Breast epithelium (tissue), 4 donors: ENCODE results near the gene SLC25A48. TPM values are rescaled to one million over a fixed set of nuclear protein-coding genes. Genes with fewer than 3 reads are reported as not detected.
A peak's percentile ranks its signal among the peaks of the same experiment; 100 is the strongest.
"Not testable (repeated sequence)": the region's sequence is repeated elsewhere in the genome, so short reads cannot be mapped to it uniquely, and the experiment has no call there.

ENCODE experiments used
- DNase-seq, 2 donors: peaks; one replicate each; pipeline ENCODE4 v3.0.0-alpha.2; 2019; ENCODE audit warnings: low spot score in 2 of 2
- H3K27ac ChIP-seq, 2 donors: fragments of 200-600 bp; sonication (generic) in 1 of 2; one replicate each; pipeline ENCODE4 v1.5.1; 2016 to 2019; ENCODE audit warnings: mild to moderate bottlenecking in 1 of 2
- H3K27me3 ChIP-seq, 2 donors: fragments of 200-600 bp; sonication (generic) in 1 of 2; one replicate each; pipeline versions ENCODE4 v1.5.1 to v1.6.0; 2017 to 2019; ENCODE audit warnings: control low read depth in 1 of 2, mild to moderate bottlenecking in 1 of 2
- H3K36me3 ChIP-seq: fragments of 200-600 bp; one replicate; pipeline ENCODE4 v1.5.1; 2019
- H3K4me1 ChIP-seq, 2 donors: fragments of 200-600 bp; sonication (generic); one replicate each; pipeline ENCODE4 v1.5.1; 2016 to 2019; ENCODE audit warnings: control low read depth in 1 of 2
- H3K4me3 ChIP-seq, 3 donors: fragments of 200-600 bp; sonication (generic); 1 replicate in 2 of 3; 2 replicates in 1 of 3; pipeline ENCODE4 v1.5.1; 2016 to 2019; ENCODE audit warnings: mild to moderate bottlenecking in 3 of 3, moderate library complexity in 2 of 3
- H3K9me3 ChIP-seq, 2 donors: fragments of 200-600 bp; sonication (generic) in 1 of 2; one replicate each; pipeline ENCODE4 v1.5.1; 2016 to 2019; ENCODE audit warnings: control low read depth in 1 of 2
- CTCF ChIP-seq, 3 donors: fragments of 450-650 bp; IDR thresholded peaks; one replicate each; pipeline ENCODE4 v1.5.1; 2016 to 2017; ENCODE audit warnings: antibody characterized with exemption in 3 of 3, mild to moderate bottlenecking in 3 of 3, moderate library complexity in 3 of 3
- POLR2A ChIP-seq: fragments of 450-650 bp; IDR thresholded peaks from one replicate; pipeline ENCODE4 v1.6.1; 2016; ENCODE audit warnings: antibody characterized with exemption, mild to moderate bottlenecking, moderate library complexity
- POLR2AphosphoS5 ChIP-seq, 3 donors: sonication (generic); formaldehyde crosslinking; IDR thresholded peaks; one replicate each; pipeline ENCODE4 v1.6.1; 2017; ENCODE audit warnings: antibody characterized with exemption in 3 of 3
- intact Hi-C: fragments of 100-400 bp; cut with DNase I; formaldehyde crosslinking; loops from one replicate; pipeline ENCODE4 v1.15.1; 2023; ENCODE audit warnings: low total_unique reads
- total RNA-seq, 3 donors: library from RNA; depleted of rRNA; stranded (reverse); fragments of >200 nt; gene quantifications; one replicate each; pipeline ENCODE4 v1.1.0, GENCODE V29; 2016

Gene SLC25A48
- total RNA-seq, 3 donors from 2014 or later = 0.33 to 6.2 (median 1.8) TPM

GRCh38 chr5:135832941-135833920 is 1.2 kb upstream of the SLC25A48 start:
- intact Hi-C loops = loop anchor here (5.0 kb wide), 1 partner anchor 876 kb away; no protein-coding TSS in a partner anchor
- peaks cover 0 to 1% of the 10 kb centered on the region in 2 donors for H3K9me3 ChIP-seq
- no peak overlapping the region for H3K27ac ChIP-seq
- no peaks in the 10 kb centered on the region for H3K36me3 ChIP-seq
- no peak for DNase-seq
- TF ChIP-seq CTCF (IDR thresholded peaks at IDR 0.05) = no peak
- TF ChIP-seq POLR2A = no peak
- no peak for TF ChIP-seq POLR2AphosphoS5 (IDR thresholded peaks at IDR 0.05)
- no peak overlapping the region for H3K4me3 ChIP-seq
- peaks cover 0 to 43% of the 10 kb centered on the region in 2 donors for H3K27me3 ChIP-seq
- H3K4me1 ChIP-seq = no peaks in the 10 kb centered on the region

- intact Hi-C loops = loop anchor here (5.0 kb wide), 1 partner anchor 877 kb away; no protein-coding TSS in a partner anchor
- Histone ChIP-seq H3K27me3 (peaks cover 0 to 43% of the 10 kb centered on the region in 2 donors), H3K36me3 (no peaks in the 10 kb centered on the region), H3K4me3 (peak overlapping the region; percentile 26 to 67 (median 44)), H3K27ac (no peak overlapping the region), H3K4me1 (no peaks in the 10 kb centered on the region), H3K9me3 (peaks cover 0 to 8% of the 10 kb centered on the region in 2 donors)
- no peak for DNase-seq
- TF ChIP-seq CTCF (IDR thresholded peaks at IDR 0.05) (peak in 2 of 3 donors; percentile 47 to 49), POLR2A (no peak)
These were observed 363 bp upstream of the SLC25A48 start for GRCh38 chr5:135833961-135834638.

- H3K36me3 ChIP-seq = no peaks in the 10 kb centered on the region
- no peak overlapping the region for H3K4me3 ChIP-seq
- peaks cover 0 to 37% of the 10 kb centered on the region in 2 donors for H3K27me3 ChIP-seq
- no peak overlapping the region for H3K27ac ChIP-seq
- no peaks in the 10 kb centered on the region for H3K4me1 ChIP-seq
- TF ChIP-seq POLR2A = no peak
- TF ChIP-seq POLR2AphosphoS5 (IDR thresholded peaks at IDR 0.05) = no peak
- no peak for TF ChIP-seq CTCF (IDR thresholded peaks at IDR 0.05)
- DNase-seq = no peak
- peaks cover 0 to 8% of the 10 kb centered on the region in 2 donors for H3K9me3 ChIP-seq
- intact Hi-C loops = no loop called here
These were observed 1.3 kb downstream of the SLC25A48 start for GRCh38 chr5:135835766-135836165.

GRCh38 chr5:135838395-135838794 is 3.9 kb downstream of the SLC25A48 start:
- H3K27me3 ChIP-seq = peaks cover 0 to 33% of the 10 kb centered on the region in 2 donors
- intact Hi-C loops, DNase-seq, H3K27ac ChIP-seq, H3K9me3 ChIP-seq, H3K4me3 ChIP-seq, H3K36me3 ChIP-seq, H3K4me1 ChIP-seq: not testable (repeated sequence)

GRCh38 chr5:135839566-135839965 is 5.1 kb downstream of the SLC25A48 start:
- peaks cover 0 to 26% of the 10 kb centered on the region in 2 donors for H3K27me3 ChIP-seq
- no peak overlapping the region for H3K27ac ChIP-seq
- DNase-seq = no peak
- intact Hi-C loops = no loop called here
- H3K36me3 ChIP-seq = no peaks in the 10 kb centered on the region
- H3K4me1 ChIP-seq = no peaks in the 10 kb centered on the region
- TF ChIP-seq CTCF (IDR thresholded peaks at IDR 0.05) = no peak
- no peak for TF ChIP-seq POLR2A
- no peak for TF ChIP-seq POLR2AphosphoS5 (IDR thresholded peaks at IDR 0.05)
- no peak overlapping the region for H3K4me3 ChIP-seq
- peaks cover 0 to 8% of the 10 kb centered on the region in 2 donors for H3K9me3 ChIP-seq
